ENCODE data around the gene XBP1.
"Not testable (repeated sequence)": the region's sequence is repeated elsewhere in the genome, so short reads cannot be mapped to it uniquely, and the experiment has no call there.

Gene XBP1

GRCh38 chr22:28826921-28827320, 26.6 kb upstream of the XBP1 start:
- no peak overlapping the region for H3K4me3 ChIP-seq (replicated peaks; ENCODE audit: low read depth, low read length)
- DNase-seq (ENCODE audit: extremely low read depth, low read depth), result no peak
- TF ChIP-seq, protein P1, sequence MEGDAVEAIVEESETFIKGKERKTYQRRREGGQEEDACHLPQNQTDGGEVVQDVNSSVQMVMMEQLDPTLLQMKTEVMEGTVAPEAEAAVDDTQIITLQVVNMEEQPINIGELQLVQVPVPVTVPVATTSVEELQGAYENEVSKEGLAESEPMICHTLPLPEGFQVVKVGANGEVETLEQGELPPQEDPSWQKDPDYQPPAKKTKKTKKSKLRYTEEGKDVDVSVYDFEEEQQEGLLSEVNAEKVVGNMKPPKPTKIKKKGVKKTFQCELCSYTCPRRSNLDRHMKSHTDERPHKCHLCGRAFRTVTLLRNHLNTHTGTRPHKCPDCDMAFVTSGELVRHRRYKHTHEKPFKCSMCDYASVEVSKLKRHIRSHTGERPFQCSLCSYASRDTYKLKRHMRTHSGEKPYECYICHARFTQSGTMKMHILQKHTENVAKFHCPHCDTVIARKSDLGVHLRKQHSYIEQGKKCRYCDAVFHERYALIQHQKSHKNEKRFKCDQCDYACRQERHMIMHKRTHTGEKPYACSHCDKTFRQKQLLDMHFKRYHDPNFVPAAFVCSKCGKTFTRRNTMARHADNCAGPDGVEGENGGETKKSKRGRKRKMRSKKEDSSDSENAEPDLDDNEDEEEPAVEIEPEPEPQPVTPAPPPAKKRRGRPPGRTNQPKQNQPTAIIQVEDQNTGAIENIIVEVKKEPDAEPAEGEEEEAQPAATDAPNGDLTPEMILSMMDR (IDR thresholded peaks at IDR 0.05; ENCODE audit: low read depth, low read length, missing control alignments), result no peak

GRCh38 chr22:28826430-28826829, 26.1 kb upstream of the XBP1 start:
- H3K4me3 ChIP-seq (replicated peaks; ENCODE audit: low read depth, low read length); DNase-seq (ENCODE audit: extremely low read depth, low read depth): not testable (repeated sequence)

DNA sequence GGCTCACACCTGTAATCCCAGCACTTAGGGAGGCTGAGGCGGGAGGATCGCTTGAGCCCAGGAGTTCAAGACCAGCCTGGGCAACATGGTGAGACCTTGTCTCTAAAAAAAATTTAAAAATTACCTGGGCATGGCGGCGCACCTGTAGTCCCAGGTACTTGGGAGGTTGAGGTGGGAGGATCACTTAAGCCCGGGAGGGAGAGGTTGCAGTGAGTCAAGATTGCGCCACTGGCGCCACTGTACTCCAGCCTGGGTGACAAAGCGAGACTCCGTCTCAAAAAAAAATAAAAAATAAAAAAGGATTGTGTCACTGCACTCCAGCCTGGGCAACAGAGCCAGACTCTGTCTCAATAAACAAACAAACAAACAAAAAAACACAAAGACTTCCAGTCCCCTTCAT, 24.1 kb upstream of the XBP1 start:
- not testable (repeated sequence) for H3K4me3 ChIP-seq (replicated peaks; ENCODE audit: low read depth, low read length); DNase-seq (ENCODE audit: extremely low read depth, low read depth)

- no peak for DNase-seq (ENCODE audit: extremely low read depth, low read depth)
- no peak overlapping the region for H3K4me3 ChIP-seq (replicated peaks; ENCODE audit: low read depth, low read length)
- TF ChIP-seq, protein P1 (IDR thresholded peaks at IDR 0.05; ENCODE audit: low read depth, low read length, missing control alignments), result no peak
Measured at GRCh38 chr22:28822930-28823551, 22.7 kb upstream of the XBP1 start.

GRCh38 chr22:28821452-28821851, 21.1 kb upstream of the XBP1 start:
- DNase-seq (ENCODE audit: extremely low read depth, low read depth), result no peak
- no peak overlapping the region for H3K4me3 ChIP-seq (replicated peaks; ENCODE audit: low read depth, low read length)
- TF ChIP-seq, protein P1 (IDR thresholded peaks at IDR 0.05; ENCODE audit: low read depth, low read length, missing control alignments), result no peak

DNA sequence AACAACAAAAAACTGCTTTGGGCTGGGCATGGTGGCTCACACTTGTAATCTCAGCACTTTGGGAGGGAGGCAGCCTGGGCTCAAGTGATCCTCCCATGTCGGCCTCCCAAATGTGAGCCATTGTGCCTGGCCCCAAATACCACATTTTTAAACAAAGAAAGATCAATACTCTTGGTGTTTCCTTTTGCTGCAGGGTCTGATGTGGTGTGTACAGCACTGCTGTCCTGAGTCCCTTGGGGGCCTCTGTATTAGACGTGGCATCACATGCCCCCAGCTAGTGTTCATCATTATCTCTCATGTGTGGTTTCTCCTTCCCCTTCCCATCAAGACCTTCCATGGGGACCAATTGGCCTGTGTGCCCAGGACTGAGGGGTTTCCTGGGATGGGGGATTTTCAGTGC, 20.5 kb upstream of the XBP1 start:
- TF ChIP-seq, protein P1 (IDR thresholded peaks at IDR 0.05; ENCODE audit: low read depth, low read length, missing control alignments), result no peak

GRCh38 chr22:28819253-28820096, 19.1 kb upstream of the XBP1 start:
- DNase-seq (ENCODE audit: extremely low read depth, low read depth), result no peak
- no peak overlapping the region for H3K4me3 ChIP-seq (replicated peaks; ENCODE audit: low read depth, low read length)
- TF ChIP-seq, protein P1 (IDR thresholded peaks at IDR 0.05; ENCODE audit: low read depth, low read length, missing control alignments), result no peak

More for the DNA sequence above, 20.5 kb upstream of the XBP1 start:
- no peak for DNase-seq (ENCODE audit: extremely low read depth, low read depth)
- H3K4me3 ChIP-seq (replicated peaks; ENCODE audit: low read depth, low read length), result no peak overlapping the region

Measured in HFF-Myc (cell line).